Nephron (organoid): ENCODE measurements around the gene NEURL3.

Experiments
- H3K27ac Mint-ChIP-seq, 3 experiments: 2 replicates each; pipeline ENCODE4 v1.8.0; 2020; ENCODE audit warnings: mixed read lengths in 3 of 3, mild to moderate bottlenecking in 2 of 3, moderate library complexity in 1 of 3
- H3K27me3 Mint-ChIP-seq: 2 replicates; pipeline ENCODE4 v1.8.0; 2021; ENCODE audit warnings: low read depth, mild to moderate bottlenecking, moderate library complexity, mixed read lengths
- H3K36me3 Mint-ChIP-seq: 2 replicates; pipeline ENCODE4 v1.8.0; 2020; ENCODE audit warnings: low read depth, mixed read lengths
- H3K4me1 Mint-ChIP-seq: 2 replicates; pipeline ENCODE4 v1.8.0; 2020; ENCODE audit warnings: mixed read lengths
- H3K4me3 Mint-ChIP-seq, 3 experiments: 2 replicates each; pipeline ENCODE4 v1.8.0; 2020; ENCODE audit warnings: mild to moderate bottlenecking in 3 of 3, mixed read lengths in 3 of 3, moderate library complexity in 2 of 3
- H3K9me3 Mint-ChIP-seq: 2 replicates; pipeline ENCODE4 v1.8.0; 2020; ENCODE audit warnings: mixed read lengths
- CTCF ChIP-seq, 3 experiments: fragments of 200-600 bp; sonication (generic); IDR thresholded peaks; one replicate each; pipeline ENCODE4 v1.5.0; 2021; ENCODE audit warnings: antibody characterized with exemption in 3 of 3; ENCODE audit not compliant: unreplicated experiment in 3 of 3

Gene NEURL3

GRCh38 chr2:96541398-96542152 is 36.4 kb upstream of the NEURL3 start:
- TF ChIP-seq CTCF (IDR thresholded peaks at IDR 0.05; ENCODE audit: unreplicated experiment in 3 of 3): no peak
- no peak overlapping the region for H3K4me3 Mint-ChIP-seq
- H3K4me1 Mint-ChIP-seq: peaks cover 5% of the 10 kb centered on the region

DNA sequence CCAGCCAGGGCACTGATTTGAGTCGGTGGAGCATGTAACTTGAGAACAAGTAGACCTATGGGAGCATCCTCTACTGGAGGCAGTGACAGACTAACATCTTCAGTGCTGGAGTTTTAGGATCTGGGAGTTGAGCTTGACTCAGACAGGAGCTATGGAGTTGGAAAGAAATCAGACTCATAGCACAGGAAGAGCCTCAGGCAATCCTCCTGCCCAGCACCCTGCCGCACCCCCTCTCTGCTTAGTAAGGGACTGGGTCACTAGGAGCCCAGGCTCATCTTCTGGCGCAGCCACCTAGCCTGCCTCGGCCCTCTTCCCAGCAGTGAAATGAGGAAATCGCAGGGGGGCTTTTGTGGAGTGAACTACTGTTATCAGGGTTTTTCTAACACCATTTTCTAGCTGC is 35.0 kb upstream of the NEURL3 start:
- TF ChIP-seq CTCF (IDR thresholded peaks at IDR 0.05; ENCODE audit: unreplicated experiment in 3 of 3): no peak
- H3K36me3 Mint-ChIP-seq: peaks cover 14% of the 10 kb centered on the region
- peaks cover 5% of the 10 kb centered on the region for H3K4me1 Mint-ChIP-seq
- peaks cover 18% of the 10 kb centered on the region for H3K27me3 Mint-ChIP-seq
- H3K9me3 Mint-ChIP-seq: peaks cover 3% of the 10 kb centered on the region
- H3K4me3 Mint-ChIP-seq: peak overlapping the region; percentile 34 to 86 (median 59)
- H3K27ac Mint-ChIP-seq: no peak overlapping the region

More at GRCh38 chr2:96541398-96542152, 36.4 kb upstream of the NEURL3 start:
- Mint-ChIP-seq H3K27ac (no peak overlapping the region), H3K36me3 (peaks cover 18% of the 10 kb centered on the region), H3K27me3 (peaks cover 14% of the 10 kb centered on the region), H3K9me3 (peaks cover 3% of the 10 kb centered on the region)

DNA sequence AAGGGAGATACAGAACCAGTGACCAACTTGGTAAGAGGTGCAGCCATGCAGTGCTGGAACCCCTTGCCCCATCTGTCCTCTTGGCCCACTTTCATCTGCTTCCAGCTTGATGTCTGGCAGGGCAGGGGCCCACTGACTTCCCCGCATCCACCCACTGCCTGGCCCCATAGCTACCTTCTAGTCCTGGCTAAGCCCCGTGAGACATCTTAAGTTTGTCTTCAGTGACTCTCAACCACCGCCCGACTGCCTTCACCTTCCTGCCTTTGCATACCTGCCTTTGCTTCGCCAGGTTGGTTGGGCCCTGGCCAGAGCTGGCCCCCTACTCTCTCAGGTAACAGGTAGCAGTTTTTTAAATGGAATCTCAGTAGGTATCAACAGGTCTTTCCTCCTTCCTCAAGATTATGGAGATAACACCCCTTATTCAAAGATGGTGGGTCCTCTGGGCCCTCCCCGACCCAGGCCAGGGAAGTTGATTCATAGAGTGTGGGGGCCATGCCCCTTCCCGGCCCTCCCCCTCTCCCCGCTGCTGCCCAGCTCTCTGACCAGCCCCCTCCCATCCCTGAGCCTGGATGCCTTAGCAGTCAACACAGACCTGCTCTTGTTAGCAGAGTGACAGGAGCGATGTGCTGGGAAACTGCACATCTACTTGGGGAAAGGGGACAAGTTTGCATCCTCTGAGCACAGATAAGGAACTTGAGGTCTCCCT is 34.2 kb upstream of the NEURL3 start:
- Mint-ChIP-seq H3K4me3 (peak overlapping the region; percentile 86 to 90 (median 90)), H3K9me3 (peaks cover under 1% of the 10 kb centered on the region), H3K27me3 (peaks cover 18% of the 10 kb centered on the region), H3K27ac (no peak overlapping the region), H3K4me1 (peaks cover 9% of the 10 kb centered on the region), H3K36me3 (peaks cover 9% of the 10 kb centered on the region)
- TF ChIP-seq CTCF (IDR thresholded peaks at IDR 0.05; ENCODE audit: unreplicated experiment in 3 of 3): no peak

DNA sequence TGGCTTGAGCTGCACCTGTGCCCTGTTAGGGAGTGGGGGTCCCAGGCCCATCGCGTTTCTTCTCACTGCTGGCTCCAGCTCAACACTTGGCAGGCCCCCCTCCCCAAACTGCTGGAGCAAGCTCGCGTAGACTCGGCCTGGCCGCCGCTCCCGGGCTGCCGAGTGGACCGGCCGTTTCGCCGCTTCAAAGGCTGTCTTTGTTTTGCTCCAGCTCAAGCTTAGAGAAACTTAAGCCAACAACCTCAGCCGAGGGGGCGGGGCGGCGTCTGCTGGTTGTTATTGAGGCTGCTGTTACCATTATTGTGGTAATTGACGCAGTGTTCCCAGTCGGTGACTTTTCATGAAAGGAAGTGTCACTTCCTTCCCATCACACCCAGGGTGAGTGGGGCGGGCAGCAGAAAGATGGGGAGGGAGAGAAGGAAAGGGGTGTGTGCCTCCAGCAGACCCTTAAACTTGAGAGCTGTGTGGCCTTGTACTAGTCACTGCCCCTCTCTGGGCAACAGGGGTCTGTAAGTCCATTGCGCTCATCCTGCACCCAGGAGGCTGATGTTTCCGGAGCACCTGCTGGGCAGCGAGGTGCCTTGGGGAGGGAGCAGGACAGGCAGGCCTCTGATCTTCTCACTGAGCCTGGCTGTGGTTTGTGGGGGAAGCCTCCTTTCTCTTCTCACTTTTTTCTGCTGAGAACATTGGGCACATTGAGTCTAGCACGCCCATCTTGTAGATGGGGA is 33.5 kb upstream of the NEURL3 start:
- Mint-ChIP-seq H3K9me3 (no peaks in the 10 kb centered on the region), H3K27ac (peak overlapping the region in 1 of 3 experiments; percentile 36), H3K4me1 (peaks cover 16% of the 10 kb centered on the region), H3K36me3 (peaks cover 7% of the 10 kb centered on the region), H3K4me3 (peak overlapping the region; percentile 86 to 90 (median 90)), H3K27me3 (peaks cover 18% of the 10 kb centered on the region)
- TF ChIP-seq CTCF (IDR thresholded peaks at IDR 0.05; ENCODE audit: unreplicated experiment in 3 of 3): no peak

DNA sequence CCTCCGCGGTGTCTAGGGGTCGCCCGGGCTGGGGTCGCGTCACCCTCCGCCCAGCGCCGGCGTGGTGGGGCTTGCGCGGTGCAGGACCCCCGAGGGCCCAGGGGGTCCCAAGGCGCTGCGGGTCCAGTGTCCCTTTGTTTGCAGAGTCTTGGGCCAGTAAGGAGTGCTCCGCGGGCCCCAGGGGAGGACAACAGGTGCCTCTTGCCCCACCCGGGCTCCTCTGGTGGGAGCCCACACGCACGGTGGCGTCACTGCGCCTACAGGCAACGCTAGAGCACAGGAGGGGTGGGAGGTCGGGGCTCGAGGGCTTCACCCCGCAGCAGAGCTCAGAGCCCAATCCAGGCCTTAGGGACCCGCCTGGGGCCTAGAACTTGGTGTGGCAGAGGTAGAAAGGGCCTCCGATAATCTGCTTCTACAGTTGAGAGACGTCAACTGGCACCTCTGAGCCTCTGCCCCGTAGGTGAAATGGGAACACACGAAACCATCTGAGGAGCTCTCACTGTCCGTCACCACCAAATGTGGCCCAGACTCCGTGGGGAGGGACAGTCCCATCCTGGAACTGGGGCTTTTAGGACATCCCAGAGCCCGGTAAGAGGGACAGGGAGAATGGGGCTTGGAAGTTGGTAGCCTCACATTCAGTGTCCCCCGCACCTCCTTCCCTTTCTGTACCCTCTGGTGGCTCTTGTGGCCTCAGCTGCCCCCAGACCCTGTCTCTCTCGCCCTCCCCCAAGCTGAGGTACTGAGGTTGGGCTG is 32.8 kb upstream of the NEURL3 start:
- Mint-ChIP-seq H3K4me1 (peaks cover 20% of the 10 kb centered on the region), H3K4me3 (peak overlapping the region; percentile 90 to 91 (median 90)), H3K27me3 (peaks cover 18% of the 10 kb centered on the region), H3K36me3 (peaks cover 3% of the 10 kb centered on the region), H3K9me3 (no peaks in the 10 kb centered on the region), H3K27ac (no peak overlapping the region)
- no peak for TF ChIP-seq CTCF (IDR thresholded peaks at IDR 0.05; ENCODE audit: unreplicated experiment in 3 of 3)
